T follicular helper cell (primary cell): ENCODE measurements around the gene MLYCD.
"Not testable (repeated sequence)": the region's sequence is repeated elsewhere in the genome, so short reads cannot be mapped to it uniquely, and the experiment has no call there.

Source experiments
- DNase-seq: peaks from one replicate; pipeline ENCODE4 v3.0.0-alpha.2; 2020; ENCODE audit warnings: low read depth

Gene MLYCD

GRCh38 chr16:83940630-83941378 is 41.9 kb downstream of the MLYCD start:
- no peak for DNase-seq

GRCh38 chr16:83941546-83941945 is 42.6 kb downstream of the MLYCD start:
- not testable (repeated sequence) for DNase-seq

- no peak for DNase-seq
These were observed 43.2 kb downstream of the MLYCD start for GRCh38 chr16:83942074-83942473.

DNA sequence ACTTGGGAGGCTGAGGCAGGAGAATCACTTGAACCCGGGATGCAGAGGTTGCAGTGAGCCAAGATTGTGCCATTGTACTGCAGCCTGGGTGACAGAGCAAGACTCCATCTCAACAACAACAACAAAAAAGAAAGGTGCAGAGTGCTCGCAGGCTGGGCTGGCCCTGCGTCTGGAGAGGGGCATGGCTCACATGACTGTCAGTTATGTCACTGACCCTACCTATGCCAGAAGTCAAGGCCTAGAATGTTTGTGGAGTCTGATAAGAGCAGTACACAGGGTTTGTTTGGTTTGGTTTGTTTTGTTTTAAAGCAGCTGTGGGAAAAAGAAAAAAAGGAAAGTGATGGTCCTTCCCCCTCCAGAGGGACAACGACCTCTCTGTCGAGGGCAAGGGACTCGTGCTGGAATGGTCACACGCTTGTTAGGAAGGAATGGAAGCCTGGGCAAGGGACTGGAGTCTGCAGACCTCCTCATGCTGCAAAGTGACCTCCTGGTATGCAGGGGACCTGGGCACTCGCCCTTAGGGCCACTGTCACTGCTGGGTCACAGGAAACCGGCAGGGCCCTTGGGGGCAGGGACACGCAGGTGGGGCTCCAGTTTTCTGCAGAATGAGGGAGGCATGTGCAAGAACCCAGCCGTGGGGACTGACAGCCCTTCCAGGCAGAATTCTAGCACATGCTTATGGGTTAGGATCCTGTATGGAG is 44.0 kb downstream of the MLYCD start:
- no peak for DNase-seq

DNA sequence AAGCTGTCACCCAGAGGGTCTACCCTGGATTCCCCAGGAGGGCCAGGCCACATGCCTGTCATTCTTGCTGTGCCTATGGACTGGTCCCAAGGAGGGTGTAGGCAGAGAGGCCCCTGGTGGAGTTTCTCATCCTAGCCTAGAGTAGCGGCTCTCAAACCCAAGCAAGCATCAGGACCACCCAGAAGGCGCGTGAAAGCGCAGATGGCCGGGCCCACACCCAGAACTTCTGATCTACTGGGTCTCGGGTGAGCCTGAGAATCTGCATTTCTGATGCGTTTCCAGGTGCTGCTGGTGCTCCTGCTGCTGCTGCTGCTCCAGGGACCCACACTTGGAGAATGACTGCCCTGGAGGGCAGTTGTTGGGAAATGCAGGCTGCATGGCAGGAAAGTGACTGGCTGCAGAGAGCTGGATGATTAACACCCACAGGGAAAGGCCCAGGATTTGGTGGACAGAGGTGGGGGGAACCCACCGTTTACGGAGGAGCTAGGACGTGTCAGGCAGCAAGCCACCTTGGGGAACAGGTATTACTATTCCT is 44.7 kb downstream of the MLYCD start:
- no peak for DNase-seq

- DNase-seq = no peak
These were observed 46.7 kb downstream of the MLYCD start for GRCh38 chr16:83945587-83945986.

DNA sequence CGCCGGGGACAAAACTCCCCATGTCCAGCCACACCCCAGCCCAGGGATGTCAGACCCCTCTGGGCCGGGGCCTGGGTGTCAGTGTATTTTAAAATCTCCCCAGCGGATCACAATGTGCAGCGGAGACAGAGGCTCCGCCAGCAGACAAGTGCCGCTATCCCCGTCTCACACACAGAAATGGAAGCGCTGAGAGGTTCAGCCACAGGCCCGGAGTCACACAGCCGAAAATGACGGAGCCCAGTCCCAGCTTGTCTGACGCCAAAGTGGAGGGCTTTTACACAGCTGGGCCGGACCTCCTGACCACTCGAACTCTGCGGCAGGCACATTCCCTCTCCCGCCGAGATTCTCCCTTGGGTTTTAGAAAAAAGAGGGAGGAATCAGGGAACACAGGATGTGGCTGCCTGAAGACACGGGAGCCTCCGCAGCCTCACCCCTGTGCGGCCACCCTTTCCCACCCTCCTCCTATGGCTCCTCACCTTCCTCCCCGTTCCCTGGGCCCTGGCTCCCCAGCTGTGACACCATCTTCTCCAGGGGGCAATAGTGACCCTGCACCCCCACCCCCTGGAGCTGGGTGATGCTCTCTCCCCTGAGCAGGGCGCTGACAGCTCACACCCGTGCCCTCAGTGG is 47.4 kb downstream of the MLYCD start:
- DNase-seq = no peak

GRCh38 chr16:83946781-83947566 is 48.1 kb downstream of the MLYCD start:
- DNase-seq = no peak

- DNase-seq = no peak
These were observed 48.8 kb downstream of the MLYCD start for GRCh38 chr16:83947642-83948234.

DNA sequence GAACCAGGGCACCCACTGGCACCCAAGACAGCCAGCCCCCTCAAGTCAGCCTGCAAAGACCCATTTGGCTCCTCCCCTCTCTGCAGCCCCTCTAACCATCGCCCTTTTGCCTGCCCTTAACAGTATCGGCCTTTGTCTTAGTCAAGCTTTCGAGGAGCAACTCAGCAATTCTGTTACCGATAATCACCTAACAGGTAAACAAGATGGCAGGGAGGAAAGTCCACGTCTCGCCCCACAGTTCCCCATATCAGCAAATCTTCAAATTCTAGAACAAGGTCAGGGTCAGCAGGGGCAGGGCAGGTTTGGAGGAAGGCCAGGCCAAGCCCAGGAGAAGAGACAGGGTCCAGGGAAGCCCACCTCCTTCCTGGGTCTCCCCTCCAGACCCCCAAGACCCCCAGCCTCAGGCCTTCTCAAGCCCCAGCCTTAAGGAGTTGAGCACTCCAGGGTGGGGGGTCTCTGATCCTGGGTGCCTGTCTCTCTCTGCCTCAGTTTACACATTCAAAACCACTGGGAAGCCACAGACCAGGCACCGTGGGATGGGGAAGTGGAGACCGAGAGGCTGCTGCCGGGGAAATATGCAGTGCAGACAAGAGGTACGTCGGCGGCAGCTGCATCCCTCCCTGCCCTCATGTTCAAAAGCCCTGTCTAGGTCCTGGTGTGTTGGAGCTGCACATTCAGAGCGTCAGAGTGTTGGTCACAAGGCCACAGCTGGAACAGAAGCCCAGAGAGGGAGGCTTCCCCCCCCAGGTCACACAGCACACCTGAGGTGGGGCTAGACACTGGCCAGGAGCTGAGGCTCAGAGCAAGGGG is 50.2 kb downstream of the MLYCD start:
- DNase-seq = no peak

GRCh38 chr16:83949724-83950001 is 50.7 kb downstream of the MLYCD start:
- DNase-seq = no peak

GRCh38 chr16:83950862-83951399 is 52.0 kb downstream of the MLYCD start:
- not testable (repeated sequence) for DNase-seq

- DNase-seq = no peak
These were observed 52.6 kb downstream of the MLYCD start for GRCh38 chr16:83951544-83951943.

DNA sequence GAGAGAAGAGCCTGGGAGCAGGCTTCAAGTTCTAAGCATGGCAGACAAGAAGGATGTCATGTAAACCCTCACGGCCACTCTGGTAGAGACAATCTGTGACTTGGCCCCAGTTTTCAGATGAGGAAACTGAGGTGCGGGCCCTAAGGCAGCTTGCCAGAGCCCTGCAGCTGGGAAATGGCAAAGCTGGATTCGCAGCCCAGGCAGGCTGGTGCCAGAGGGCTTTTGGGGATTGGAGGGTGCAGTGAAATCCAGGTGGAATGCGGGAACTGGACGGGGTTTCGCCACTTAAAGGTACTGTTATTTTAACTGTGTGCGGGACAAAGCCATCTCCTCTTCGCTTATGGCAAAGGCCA is 53.6 kb downstream of the MLYCD start:
- DNase-seq = no peak

- peak; percentile 26 for DNase-seq
These were observed 54.3 kb downstream of the MLYCD start, which contains the start of gene OSGIN1 for GRCh38 chr16:83952940-83953795. TSS of gene OSGIN1 (plus strand) at chr16:83953240. CDS start at chr16:83957672, 4,432 bp downstream.

DNA sequence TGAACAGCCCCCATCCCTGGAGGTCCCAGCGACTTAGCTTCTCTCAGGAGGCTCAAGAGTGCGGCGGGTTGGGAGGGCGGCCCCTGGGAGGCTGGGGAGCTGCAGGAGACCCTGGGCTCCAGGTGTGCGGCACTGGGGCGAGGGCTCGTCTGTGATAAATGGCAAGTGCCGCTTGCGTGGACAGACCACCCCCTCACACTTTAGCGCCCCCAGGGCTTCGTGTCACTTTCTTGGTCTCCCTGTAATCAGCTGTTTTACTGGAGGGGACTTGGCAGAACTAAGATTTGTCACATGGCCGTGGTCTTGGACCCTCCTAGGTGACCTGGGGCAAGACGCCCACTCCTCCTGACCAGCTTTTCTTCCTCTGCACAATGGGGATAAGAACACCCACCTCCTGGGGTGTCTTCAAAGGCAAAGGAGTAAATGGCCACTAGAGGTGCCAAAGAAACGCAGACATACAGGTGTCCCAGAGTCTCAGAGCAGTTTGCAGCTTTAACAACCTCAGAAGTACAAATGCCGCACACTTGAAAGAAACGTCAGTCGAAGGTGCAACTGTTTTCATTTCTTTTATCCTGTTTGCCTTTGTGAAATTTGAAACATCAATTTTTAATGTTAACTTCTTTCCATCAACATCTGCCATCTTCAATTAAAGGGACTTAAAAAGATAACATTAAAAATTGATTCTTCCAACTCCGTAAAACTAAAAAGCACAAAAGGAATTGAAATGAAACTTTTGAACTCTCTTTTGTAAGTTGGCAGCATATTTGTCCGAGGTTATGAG is 55.1 kb downstream of the MLYCD start:
- DNase-seq = no peak

GRCh38 chr16:83954577-83955016 is 55.7 kb downstream of the MLYCD start:
- DNase-seq = no peak

GRCh38 chr16:83955218-83956130 is 56.6 kb downstream of the MLYCD start:
- no peak for DNase-seq
